Right lobe of liver (tissue), 6 donors: ENCODE measurements around the gene SKP1. TPM values are rescaled to one million over a fixed set of nuclear protein-coding genes. Genes with fewer than 3 reads are reported as not detected.

Experiments used
- ATAC-seq, 4 donors: fragments of 200-7000 bp; cut with Tn5 transposase; one replicate each; pipeline ENCODE4 v1.9.1; 2020; ENCODE audit warnings: mild to moderate bottlenecking in 4 of 4, moderate library complexity in 4 of 4
- DNase-seq, 3 donors: peaks; one replicate each; pipeline ENCODE4 v3.0.0-alpha.2; 2020
- H3K27ac ChIP-seq, 3 donors: fragments of 200-600 bp; one replicate each; pipeline ENCODE4 v1.8.0; 2022
- H3K27me3 ChIP-seq, 2 donors: fragments of 200-600 bp; one replicate each; pipeline ENCODE4 v1.8.0; 2022
- H3K36me3 ChIP-seq, 4 donors: fragments of 200-600 bp; sonication (generic) in 1 of 4; one replicate each; pipeline versions ENCODE4 v1.5.1 to v1.8.0; 2017 to 2022; ENCODE audit warnings: control low read depth in 1 of 4
- H3K4me1 ChIP-seq, 4 donors: fragments of 200-600 bp; sonication (generic) in 1 of 4; one replicate each; pipeline versions ENCODE4 v1.5.1 to v1.8.0; 2017 to 2022; ENCODE audit warnings: control low read depth in 1 of 4
- H3K4me3 ChIP-seq, 3 donors: fragments of 200-600 bp; one replicate each; pipeline ENCODE4 v1.8.0; 2022
- H3K9me3 ChIP-seq, 4 donors: fragments of 200-600 bp; sonication (generic) in 1 of 4; one replicate each; pipeline versions ENCODE4 v1.5.1 to v1.8.0; 2017 to 2022; ENCODE audit warnings: control low read depth in 1 of 4
- CTCF ChIP-seq, 4 donors: fragments of 200-600 bp in 3 of 4; fragments of 450-650 bp in 1 of 4; IDR thresholded peaks; one replicate each; pipeline versions ENCODE4 v1.5.1 to v1.8.0; 2016 to 2022; ENCODE audit warnings: antibody characterized with exemption in 4 of 4, mild to moderate bottlenecking in 2 of 4
- POLR2A ChIP-seq: fragments of 450-650 bp; IDR thresholded peaks from one replicate; pipeline ENCODE4 v1.6.1; 2017; ENCODE audit warnings: antibody characterized with exemption, mild to moderate bottlenecking
- WGBS: methylation state at CpG from one replicate; pipeline ENCODE4 v1.1.6; 2018; ENCODE audit warnings: low coverage, low lambda C conversion rate; ENCODE audit not compliant: insufficient coverage; ENCODE audit errors: missing lambda C conversion rate; 5-methylcytosine and 5-hydroxymethylcytosine counted together
- intact Hi-C, 2 donors: fragments of 100-400 bp; cut with DNase I; formaldehyde crosslinking; loops; one replicate each; pipeline versions ENCODE4 v1.11.2 to v1.14.1; 2022
- total RNA-seq, 6 experiments: library from RNA; depleted of rRNA in 2 of 6; stranded (reverse); fragments of >200 nt in 2 of 6; fragmentation: NEBNext Ultra II Directional in 3 of 6; extraction: Animal tissue kit (Norgen Biotek cat#: 25700) in 3 of 6; gene quantifications; one replicate each; pipeline versions ENCODE4 v1.1.0 to v1.2.4, GENCODE V29; 2016 to 2023
- donor health status: DM: no; HTN: yes; CAD: no.
- donor health status: DM: no; HTN: no; CAD: no.
- donor health status: DM: no; HTN: no; CAD: no.
- donor health status: DM: no; HTN: yes; CAD: no.
- donor health status: DM: no; HTN: yes; CAD: no.

The SKP1 gene
- total RNA-seq, 6 experiments from 2014 or later: 125 to 186 (median 149) TPM

GRCh38 chr5:134174841-134175839, 1.6 kb downstream of the SKP1 start:
- TF ChIP-seq CTCF (IDR thresholded peaks at IDR 0.05): no peak
- TF ChIP-seq POLR2A: no peak
- H3K36me3 ChIP-seq: peaks cover 0 to 35% (median 13%) of the 10 kb centered on the region in 4 donors
- DNase-seq (no peak), ATAC-seq (no peak)
- peak overlapping the region; percentile 68 to 86 (median 86) for H3K4me3 ChIP-seq
- H3K27me3 ChIP-seq: no peaks in the 10 kb centered on the region
- H3K27ac ChIP-seq: peak overlapping the region in 2 of 3 donors; percentile 98 to 100
- WGBS: 14% methylated on average over 10 of the region's 10 CpGs
- H3K4me1 ChIP-seq: peaks cover 0 to 21% (median 5%) of the 10 kb centered on the region in 4 donors
- H3K9me3 ChIP-seq: no peaks in the 10 kb centered on the region
- intact Hi-C loops: no loop called here

GRCh38 chr5:134171972-134172371, 4.8 kb downstream of the SKP1 start:
- intact Hi-C loops: no loop called here
- no peak for DNase-seq
- Histone ChIP-seq H3K27me3 (no peaks in the 10 kb centered on the region), H3K27ac (no peak overlapping the region), H3K4me3 (no peak overlapping the region), H3K4me1 (peaks cover 0 to 17% (median 2%) of the 10 kb centered on the region in 4 donors), H3K9me3 (no peaks in the 10 kb centered on the region), H3K36me3 (peaks cover 0 to 64% (median 26%) of the 10 kb centered on the region in 4 donors)
- WGBS: 98% methylated on average over 4 of the region's 4 CpGs
- TF ChIP-seq CTCF (IDR thresholded peaks at IDR 0.05) (no peak), POLR2A (no peak)
- no peak for ATAC-seq

GRCh38 chr5:134162592-134162991, 14.2 kb downstream of the SKP1 start:
- WGBS: 91% methylated on average over 5 of the region's 5 CpGs
- H3K27me3 ChIP-seq: no peaks in the 10 kb centered on the region
- DNase-seq (no peak), ATAC-seq (no peak)
- intact Hi-C loops: no loop called here
- no peaks in the 10 kb centered on the region for H3K4me1 ChIP-seq
- peaks cover 0 to 76% (median 39%) of the 10 kb centered on the region in 4 donors for H3K36me3 ChIP-seq
- no peak overlapping the region for H3K27ac ChIP-seq
- no peak for TF ChIP-seq CTCF (IDR thresholded peaks at IDR 0.05)
- TF ChIP-seq POLR2A: no peak
- no peak overlapping the region for H3K4me3 ChIP-seq
- no peaks in the 10 kb centered on the region for H3K9me3 ChIP-seq

- H3K9me3 ChIP-seq: no peaks in the 10 kb centered on the region
- no peak for ATAC-seq
- no peak overlapping the region for H3K27ac ChIP-seq
- H3K36me3 ChIP-seq: peaks cover 0 to 74% (median 39%) of the 10 kb centered on the region in 4 donors
- intact Hi-C loops: no loop called here
- TF ChIP-seq POLR2A: no peak
- no peaks in the 10 kb centered on the region for H3K4me1 ChIP-seq
- no peak overlapping the region for H3K4me3 ChIP-seq
- DNase-seq: no peak
- WGBS: 90% methylated on average over 6 of the region's 6 CpGs
- no peaks in the 10 kb centered on the region for H3K27me3 ChIP-seq
Measured at GRCh38 chr5:134161513-134162395, 15.0 kb downstream of the SKP1 start.
